Activated naive CD4-positive, alpha-beta T cell treated with anti-CD3 and anti-CD28 coated beads for 36 hours (primary cell): ENCODE results near the gene LYRM4. TPM values are rescaled to one million over a fixed set of nuclear protein-coding genes. Genes with fewer than 3 reads are reported as not detected.

Source experiments
- CTCF ChIA-PET: fragments of 350-600 bp; sonication (Branson Sonifier 250); formaldehyde crosslinking; loops from one replicate; lab custom pipeline; 2021; ENCODE audit warnings: antibody characterized with exemption; lab: Charles Lee
- DNase-seq: peaks from one replicate; pipeline ENCODE4 v3.0.0-alpha.2; 2020
- H3K27ac Mint-ChIP-seq: one replicate; pipeline ENCODE4 v1.8.0; 2021; ENCODE audit warnings: mild to moderate bottlenecking, mixed read lengths
- H3K27me3 Mint-ChIP-seq: one replicate; pipeline ENCODE4 v1.8.0; 2021; ENCODE audit warnings: low read depth, mixed read lengths
- H3K36me3 Mint-ChIP-seq: one replicate; pipeline ENCODE4 v1.8.0; 2021; ENCODE audit warnings: low read depth, mixed read lengths
- H3K4me1 Mint-ChIP-seq: one replicate; pipeline ENCODE4 v1.8.0; 2021; ENCODE audit warnings: low read depth, mixed read lengths
- H3K4me3 Mint-ChIP-seq: one replicate; pipeline ENCODE4 v1.8.0; 2021; ENCODE audit warnings: mild to moderate bottlenecking, moderate library complexity, mixed read lengths
- H3K9me3 Mint-ChIP-seq: one replicate; pipeline ENCODE4 v1.8.0; 2021; ENCODE audit warnings: mixed read lengths
- intact Hi-C: fragments of 100-400 bp; cut with micrococcal nuclease; formaldehyde crosslinking; loops from one replicate; pipeline ENCODE4 v1.15.1; 2023
- total RNA-seq, 2 experiments: library from RNA; stranded (reverse); gene quantifications; one replicate each; pipeline ENCODE4 v1.2.3, GENCODE V29; 2021

Gene LYRM4
- total RNA-seq, 2 experiments from 2014 or later, result 46.2 to 51.6 TPM

DNA sequence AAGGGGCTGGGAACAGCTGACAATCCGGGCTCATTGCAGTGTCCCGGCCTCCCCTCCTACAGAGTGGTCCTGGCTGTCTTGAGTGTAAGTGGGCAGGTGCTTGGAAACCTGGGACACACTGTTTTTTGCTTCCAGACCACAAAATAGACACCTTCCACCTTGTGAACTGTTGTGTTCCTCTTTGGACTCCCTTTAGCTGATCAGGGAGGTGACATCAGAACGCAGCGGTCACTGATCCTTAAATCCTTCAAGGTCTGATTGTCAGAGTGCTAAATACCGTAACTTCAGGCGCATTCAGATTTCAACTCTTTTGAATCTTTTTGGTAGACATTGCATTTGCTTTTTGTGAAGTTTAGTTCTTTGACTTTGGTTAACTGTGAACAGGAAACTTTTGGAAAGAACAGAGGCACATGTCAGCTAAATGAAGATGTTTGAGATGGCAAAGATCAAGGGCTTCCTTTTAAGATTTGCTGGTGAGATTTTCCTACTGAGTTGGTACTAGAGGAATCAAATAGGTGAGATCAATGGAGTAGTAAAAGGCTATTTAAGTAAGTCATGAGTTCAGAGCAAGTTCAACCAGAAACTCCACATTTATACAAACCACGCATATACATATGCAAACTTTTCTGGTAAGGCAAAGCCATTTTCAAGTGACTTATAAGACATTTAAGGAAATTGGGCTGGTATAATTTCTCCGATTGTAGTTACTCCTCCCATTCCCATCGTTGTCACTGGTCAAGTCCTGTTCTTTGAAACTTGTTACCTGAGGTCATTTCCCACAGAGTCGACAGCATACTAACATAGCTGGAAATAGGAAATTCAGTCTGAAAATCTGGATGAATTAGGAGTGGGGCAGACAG lies 169.3 kb downstream of the LYRM4 start:
- DNase-seq, result no peak
- Mint-ChIP-seq H3K36me3 (no peaks in the 10 kb centered on the region), H3K4me1 (peaks cover 23% of the 10 kb centered on the region), H3K9me3 (no peaks in the 10 kb centered on the region), H3K4me3 (no peak overlapping the region), H3K27ac (no peak overlapping the region), H3K27me3 (peaks cover 37% of the 10 kb centered on the region)
- intact Hi-C loops, result no loop called here
- CTCF ChIA-PET, result interaction anchor here (0.7 kb wide), 1 partner anchor 18 kb away, joined by 3 read pairs; no protein-coding TSS in a partner anchor

DNA sequence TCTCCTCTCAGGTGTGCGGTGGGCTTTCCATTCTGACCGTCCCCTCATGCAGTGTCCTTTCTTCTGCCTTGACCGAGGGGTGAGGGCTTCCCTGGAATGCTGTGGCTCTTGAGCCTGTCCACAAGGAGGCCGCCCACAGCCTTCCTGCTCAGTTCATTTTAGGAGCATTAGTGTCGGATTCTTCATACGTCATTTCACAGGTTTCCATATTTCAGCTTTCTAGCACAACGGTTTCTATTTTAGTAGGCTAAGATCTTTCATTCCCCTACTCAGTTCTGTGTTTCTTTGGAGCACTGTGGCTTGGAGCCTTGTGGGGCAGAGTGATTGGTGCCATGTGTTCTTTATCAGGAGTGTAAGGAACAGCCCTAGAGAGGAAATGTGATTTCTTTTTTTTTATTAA lies 170.1 kb downstream of the LYRM4 start:
- H3K4me3 Mint-ChIP-seq, result no peak overlapping the region
- H3K27ac Mint-ChIP-seq, result no peak overlapping the region
- H3K9me3 Mint-ChIP-seq, result no peaks in the 10 kb centered on the region
- intact Hi-C loops, result no loop called here
- H3K27me3 Mint-ChIP-seq, result peaks cover 41% of the 10 kb centered on the region
- no peak for DNase-seq
- CTCF ChIA-PET, result no interaction called here
- no peaks in the 10 kb centered on the region for H3K36me3 Mint-ChIP-seq
- peaks cover 23% of the 10 kb centered on the region for H3K4me1 Mint-ChIP-seq

GRCh38 chr6:5089481-5090438 lies 171.0 kb downstream of the LYRM4 start:
- no peak overlapping the region for H3K27ac Mint-ChIP-seq
- no peaks in the 10 kb centered on the region for H3K36me3 Mint-ChIP-seq
- intact Hi-C loops, result no loop called here
- no peak for DNase-seq
- H3K4me1 Mint-ChIP-seq, result peaks cover 24% of the 10 kb centered on the region
- no peak overlapping the region for H3K4me3 Mint-ChIP-seq
- peaks cover 42% of the 10 kb centered on the region for H3K27me3 Mint-ChIP-seq
- CTCF ChIA-PET, result no interaction called here
- no peaks in the 10 kb centered on the region for H3K9me3 Mint-ChIP-seq

DNA sequence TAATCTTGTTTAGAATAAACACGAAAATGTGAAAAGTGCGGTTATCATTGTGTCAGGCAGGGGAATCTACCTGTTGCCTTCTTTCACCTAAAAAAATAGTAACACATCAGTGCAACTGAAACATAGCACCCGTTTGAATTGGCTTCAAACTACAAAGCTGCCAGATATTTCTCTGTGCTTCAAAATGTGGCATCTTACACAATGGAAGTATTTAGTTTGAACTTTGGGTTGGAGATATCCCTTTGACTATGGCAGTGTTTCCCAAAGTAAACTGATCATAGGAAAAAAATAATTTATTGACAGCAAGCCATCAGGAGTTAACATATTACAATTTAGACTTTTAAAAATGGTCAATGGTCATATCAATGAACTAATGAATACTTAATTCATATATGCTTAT lies 172.0 kb downstream of the LYRM4 start:
- intact Hi-C loops, result no loop called here

DNA sequence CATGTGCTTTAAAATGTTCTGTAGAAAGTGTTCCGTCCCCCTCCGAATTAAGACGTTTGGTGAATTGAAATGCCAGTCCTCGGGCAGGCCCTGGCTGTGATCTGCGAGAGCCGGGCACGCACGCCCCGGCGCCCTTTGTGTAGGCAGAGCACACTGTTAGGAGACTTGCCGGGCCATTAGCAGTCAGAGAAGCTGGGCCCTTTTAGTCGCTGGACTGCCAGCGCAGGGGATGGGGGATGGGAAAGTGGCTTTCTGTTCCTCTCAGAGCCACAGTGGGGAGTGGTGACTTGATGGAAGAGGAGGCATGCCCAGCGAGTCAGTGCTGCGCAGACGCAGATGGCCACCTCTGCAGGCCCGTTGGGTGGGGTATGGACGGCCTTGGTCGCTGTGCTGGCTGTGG lies 173.4 kb downstream of the LYRM4 start:
- Mint-ChIP-seq H3K27me3 (peaks cover 59% of the 10 kb centered on the region), H3K27ac (no peak overlapping the region), H3K4me3 (no peak overlapping the region), H3K36me3 (no peaks in the 10 kb centered on the region), H3K9me3 (no peaks in the 10 kb centered on the region), H3K4me1 (peaks cover 25% of the 10 kb centered on the region)
- DNase-seq, result no peak
- CTCF ChIA-PET, result no interaction called here
- intact Hi-C loops, result no loop called here

More for the DNA sequence above, 172.0 kb downstream of the LYRM4 start:
- Mint-ChIP-seq H3K4me3 (no peak overlapping the region), H3K4me1 (peaks cover 25% of the 10 kb centered on the region), H3K27me3 (peaks cover 47% of the 10 kb centered on the region), H3K27ac (no peak overlapping the region), H3K9me3 (no peaks in the 10 kb centered on the region), H3K36me3 (no peaks in the 10 kb centered on the region)
- CTCF ChIA-PET, result no interaction called here
- no peak for DNase-seq

DNA sequence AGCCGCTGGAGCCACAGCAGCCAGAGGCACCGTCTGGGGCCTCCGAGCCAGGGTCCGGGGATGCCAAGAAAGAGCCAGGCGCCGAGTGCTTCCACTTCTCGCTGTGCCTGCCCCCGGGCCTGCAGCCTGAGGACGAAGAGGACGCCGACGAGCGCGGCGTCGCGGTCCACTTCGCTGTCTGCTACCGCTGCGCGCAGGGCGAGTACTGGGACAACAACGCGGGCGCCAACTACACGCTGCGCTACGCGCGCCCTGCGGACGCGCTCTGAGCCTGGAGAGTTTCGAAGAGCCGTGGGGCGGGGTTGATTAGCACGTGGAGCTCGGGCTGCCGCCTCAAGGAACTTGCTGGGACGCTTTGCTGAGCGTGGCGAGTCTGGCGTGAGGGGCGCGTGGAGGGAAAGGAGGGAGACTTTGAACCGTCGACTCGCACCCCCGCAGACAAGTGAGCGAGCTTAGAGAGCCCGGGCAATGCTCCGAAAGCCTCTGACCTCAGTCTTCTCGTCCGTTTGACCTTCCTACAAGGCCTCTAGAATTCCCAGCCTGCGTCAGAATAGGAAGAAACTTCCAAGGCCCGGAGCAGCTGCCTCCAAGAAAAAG lies 174.4 kb downstream of the LYRM4 start:
- DNase-seq, result no peak
- intact Hi-C loops, result no loop called here
- Mint-ChIP-seq H3K4me1 (peaks cover 18% of the 10 kb centered on the region), H3K4me3 (no peak overlapping the region), H3K27me3 (peaks cover 57% of the 10 kb centered on the region), H3K36me3 (no peaks in the 10 kb centered on the region), H3K27ac (no peak overlapping the region), H3K9me3 (no peaks in the 10 kb centered on the region)
- CTCF ChIA-PET, result no interaction called here

DNA sequence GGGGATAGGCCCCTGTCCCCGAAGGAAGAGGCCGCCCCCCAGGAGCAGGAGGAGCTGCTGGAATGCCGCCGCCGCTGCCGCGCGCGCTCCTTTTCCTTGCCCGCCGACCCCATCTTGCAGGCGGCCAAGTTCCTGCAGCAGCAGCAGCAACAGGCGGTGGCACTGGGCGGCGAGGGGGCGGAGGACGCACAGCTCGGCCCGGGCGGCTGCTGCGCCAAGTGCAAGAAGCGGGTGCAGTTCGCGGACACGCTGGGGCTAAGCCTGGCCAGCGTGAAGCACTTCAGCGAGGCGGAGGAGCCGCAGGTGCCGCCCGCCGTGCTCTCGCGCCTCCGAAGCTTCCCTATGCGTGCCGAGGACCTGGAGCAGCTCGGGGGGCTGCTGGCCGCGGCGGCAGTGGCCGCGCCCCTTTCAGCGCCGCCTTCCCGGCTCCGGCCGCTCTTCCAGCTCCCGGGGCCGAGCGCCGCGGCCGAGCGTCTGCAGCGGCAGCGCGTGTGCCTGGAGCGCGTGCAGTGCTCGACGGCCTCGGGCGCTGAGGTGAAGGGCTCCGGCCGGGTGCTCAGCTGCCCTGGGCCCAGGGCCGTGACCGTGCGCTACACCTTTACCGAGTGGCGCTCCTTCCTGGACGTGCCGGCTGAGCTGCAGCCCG lies 175.0 kb downstream of the LYRM4 start:
- H3K27ac Mint-ChIP-seq, result no peak overlapping the region
- no peaks in the 10 kb centered on the region for H3K9me3 Mint-ChIP-seq
- no peaks in the 10 kb centered on the region for H3K36me3 Mint-ChIP-seq
- H3K27me3 Mint-ChIP-seq, result peaks cover 52% of the 10 kb centered on the region
- peaks cover 11% of the 10 kb centered on the region for H3K4me1 Mint-ChIP-seq
- no peak for DNase-seq
- intact Hi-C loops, result no loop called here
- CTCF ChIA-PET, result no interaction called here
- H3K4me3 Mint-ChIP-seq, result no peak overlapping the region

DNA sequence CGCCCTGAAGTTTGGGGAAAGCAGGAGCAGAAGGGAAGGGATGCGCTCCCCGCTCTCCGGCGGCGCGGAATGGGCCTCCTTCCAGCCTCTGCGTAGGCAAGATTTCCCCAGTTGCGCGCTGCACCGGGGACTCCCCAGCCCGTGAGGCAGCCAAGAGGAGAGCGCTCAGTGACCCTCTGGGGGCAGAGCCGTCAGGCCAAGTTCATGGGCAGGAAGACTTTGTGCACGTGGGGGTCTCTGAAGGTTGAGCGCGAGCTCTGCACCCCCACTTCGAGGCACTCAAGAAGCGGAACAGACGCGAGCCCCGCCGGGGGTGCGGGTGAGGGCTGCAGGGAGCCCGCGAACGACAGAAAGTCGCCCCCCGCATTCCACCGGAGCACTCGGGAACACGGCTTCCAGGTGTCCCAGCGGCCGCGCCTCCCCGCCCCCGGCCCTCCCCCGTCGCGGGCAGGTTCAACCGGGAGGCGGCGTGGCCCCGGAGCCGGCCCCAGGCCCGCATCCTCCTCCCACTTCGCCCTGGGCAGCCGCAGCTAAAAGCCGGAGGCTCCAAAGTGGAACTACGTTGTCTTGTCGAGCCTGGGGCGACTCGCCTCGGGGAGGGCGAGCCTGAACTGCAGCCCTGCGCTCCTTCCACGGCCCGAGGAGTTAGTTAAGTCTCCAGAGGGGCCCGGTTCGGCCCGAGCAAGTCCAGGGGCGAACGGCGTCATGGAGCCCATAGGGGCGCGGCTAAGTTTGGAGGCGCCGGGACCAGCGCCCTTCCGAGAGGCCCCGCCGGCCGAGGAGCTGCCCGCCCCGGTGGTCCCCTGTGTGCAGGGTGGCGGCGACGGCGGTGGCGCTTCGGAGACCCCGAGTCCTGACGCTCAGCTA lies 175.7 kb downstream of the LYRM4 start, which contains the start of gene PPP1R3G:
Gene PPP1R3G (plus strand): TSS at position 561 of the 867 bp plus-strand sequence. CDS start 145 bp downstream, at position 706.
- no peaks in the 10 kb centered on the region for H3K9me3 Mint-ChIP-seq
- peaks cover 44% of the 10 kb centered on the region for H3K27me3 Mint-ChIP-seq
- no peaks in the 10 kb centered on the region for H3K36me3 Mint-ChIP-seq
- H3K4me1 Mint-ChIP-seq, result peaks cover 4% of the 10 kb centered on the region
- CTCF ChIA-PET, result no interaction called here
- H3K27ac Mint-ChIP-seq, result no peak within 1 kb of the TSS
- intact Hi-C loops, result no loop called here
- peak; percentile 28 for DNase-seq
- H3K4me3 Mint-ChIP-seq, result peak within 1 kb of the TSS; percentile 73

GRCh38 chr6:5084360-5084780 lies 176.4 kb downstream of the LYRM4 start:
- CTCF ChIA-PET, result no interaction called here
- H3K36me3 Mint-ChIP-seq, result no peaks in the 10 kb centered on the region
- no peak overlapping the region for H3K27ac Mint-ChIP-seq
- DNase-seq, result no peak
- intact Hi-C loops, result no loop called here
- H3K9me3 Mint-ChIP-seq, result no peaks in the 10 kb centered on the region
- peaks cover 44% of the 10 kb centered on the region for H3K27me3 Mint-ChIP-seq
- H3K4me1 Mint-ChIP-seq, result peaks cover 2% of the 10 kb centered on the region
- peak overlapping the region; percentile 73 for H3K4me3 Mint-ChIP-seq

GRCh38 chr6:5083813-5084359 lies 176.9 kb downstream of the LYRM4 start:
- H3K4me3 Mint-ChIP-seq, result peak overlapping the region; percentile 51
- peaks cover 2% of the 10 kb centered on the region for H3K4me1 Mint-ChIP-seq
- no peaks in the 10 kb centered on the region for H3K36me3 Mint-ChIP-seq
- intact Hi-C loops, result no loop called here
- DNase-seq, result no peak
- no peaks in the 10 kb centered on the region for H3K9me3 Mint-ChIP-seq
- H3K27me3 Mint-ChIP-seq, result peaks cover 44% of the 10 kb centered on the region
- CTCF ChIA-PET, result no interaction called here
- H3K27ac Mint-ChIP-seq, result no peak overlapping the region

- Mint-ChIP-seq H3K4me3 (no peak overlapping the region), H3K27me3 (peaks cover 41% of the 10 kb centered on the region), H3K27ac (no peak overlapping the region), H3K36me3 (no peaks in the 10 kb centered on the region), H3K9me3 (no peaks in the 10 kb centered on the region), H3K4me1 (peaks cover 2% of the 10 kb centered on the region)
- DNase-seq, result no peak
- intact Hi-C loops, result no loop called here
- CTCF ChIA-PET, result no interaction called here
Measured at GRCh38 chr6:5083307-5083583, 177.5 kb downstream of the LYRM4 start.
